ENCODE data around the gene SHC1. TPM values are rescaled to one million over a fixed set of nuclear protein-coding genes. Genes with fewer than 3 reads are reported as not detected.

Gene SHC1
- total and polyA plus RNA-seq, 2 experiments from 2014 or later = 117 to 211 TPM

DNA sequence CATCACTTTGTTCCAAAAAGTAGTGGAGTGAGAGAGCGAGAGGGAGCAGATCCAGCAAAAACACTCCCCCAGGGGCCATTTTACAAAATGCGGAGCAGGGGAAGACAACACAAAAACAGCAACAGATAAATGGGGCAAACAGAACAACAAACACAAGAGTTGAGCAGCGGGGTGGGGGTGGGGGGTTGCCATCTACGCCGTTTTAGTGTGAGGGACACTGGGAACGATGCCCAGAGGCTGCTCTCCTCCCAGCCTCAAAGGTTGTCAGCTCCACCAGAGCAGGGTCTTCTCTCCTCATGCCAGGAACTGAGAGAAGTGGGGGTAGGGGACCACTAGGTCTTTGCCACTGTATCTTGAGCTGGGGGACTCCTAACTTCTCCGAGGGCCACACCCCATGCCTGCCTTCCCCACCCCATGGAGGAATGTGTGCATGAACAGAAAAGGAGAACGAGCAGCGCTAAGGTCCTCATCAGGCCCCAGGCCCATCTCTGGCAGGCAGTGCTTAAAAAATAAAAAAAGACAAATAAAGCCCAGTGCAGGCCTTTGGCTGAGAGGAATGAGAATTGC lies 13.4 kb downstream of the SHC1 start:
- peaks cover 39% of the 10 kb centered on the region for H3K4me1 ChIP-seq (ENCODE audit: insufficient read depth)
- no peaks in the 10 kb centered on the region for H3K27me3 ChIP-seq (ENCODE audit: insufficient read depth)
- peaks cover 26% of the 10 kb centered on the region for H3F3A ChIP-seq (replicated peaks; ENCODE audit: low read depth)
- TF ChIP-seq EZH2phosphoT487 (IDR thresholded peaks at IDR 0.05; ENCODE audit: unreplicated experiment) (no peak), ZNF114 (CRISPR knock-in tag; IDR thresholded peaks at IDR 0.05) (no peak), STAT1 (IDR thresholded peaks at IDR 0.05; ENCODE audit: unreplicated experiment) (no peak), ZNF331 (CRISPR knock-in tag; IDR thresholded peaks at IDR 0.05; ENCODE audit: low read depth) (no peak), POLR2AphosphoS5 (IDR thresholded peaks at IDR 0.05; ENCODE audit: low read depth) (no peak), JUNB (IDR thresholded peaks at IDR 0.05; ENCODE audit: unreplicated experiment) (no peak), CREB1 (CRISPR knock-in tag; IDR thresholded peaks at IDR 0.05; ENCODE audit: low read depth) (no peak), NANOG (IDR thresholded peaks at IDR 0.05; ENCODE audit: borderline replicate concordance) (no peak), EZH2 (IDR thresholded peaks at IDR 0.05; ENCODE audit: low read depth, unreplicated experiment) (no peak)
- TF ChIP-seq, protein P1, sequence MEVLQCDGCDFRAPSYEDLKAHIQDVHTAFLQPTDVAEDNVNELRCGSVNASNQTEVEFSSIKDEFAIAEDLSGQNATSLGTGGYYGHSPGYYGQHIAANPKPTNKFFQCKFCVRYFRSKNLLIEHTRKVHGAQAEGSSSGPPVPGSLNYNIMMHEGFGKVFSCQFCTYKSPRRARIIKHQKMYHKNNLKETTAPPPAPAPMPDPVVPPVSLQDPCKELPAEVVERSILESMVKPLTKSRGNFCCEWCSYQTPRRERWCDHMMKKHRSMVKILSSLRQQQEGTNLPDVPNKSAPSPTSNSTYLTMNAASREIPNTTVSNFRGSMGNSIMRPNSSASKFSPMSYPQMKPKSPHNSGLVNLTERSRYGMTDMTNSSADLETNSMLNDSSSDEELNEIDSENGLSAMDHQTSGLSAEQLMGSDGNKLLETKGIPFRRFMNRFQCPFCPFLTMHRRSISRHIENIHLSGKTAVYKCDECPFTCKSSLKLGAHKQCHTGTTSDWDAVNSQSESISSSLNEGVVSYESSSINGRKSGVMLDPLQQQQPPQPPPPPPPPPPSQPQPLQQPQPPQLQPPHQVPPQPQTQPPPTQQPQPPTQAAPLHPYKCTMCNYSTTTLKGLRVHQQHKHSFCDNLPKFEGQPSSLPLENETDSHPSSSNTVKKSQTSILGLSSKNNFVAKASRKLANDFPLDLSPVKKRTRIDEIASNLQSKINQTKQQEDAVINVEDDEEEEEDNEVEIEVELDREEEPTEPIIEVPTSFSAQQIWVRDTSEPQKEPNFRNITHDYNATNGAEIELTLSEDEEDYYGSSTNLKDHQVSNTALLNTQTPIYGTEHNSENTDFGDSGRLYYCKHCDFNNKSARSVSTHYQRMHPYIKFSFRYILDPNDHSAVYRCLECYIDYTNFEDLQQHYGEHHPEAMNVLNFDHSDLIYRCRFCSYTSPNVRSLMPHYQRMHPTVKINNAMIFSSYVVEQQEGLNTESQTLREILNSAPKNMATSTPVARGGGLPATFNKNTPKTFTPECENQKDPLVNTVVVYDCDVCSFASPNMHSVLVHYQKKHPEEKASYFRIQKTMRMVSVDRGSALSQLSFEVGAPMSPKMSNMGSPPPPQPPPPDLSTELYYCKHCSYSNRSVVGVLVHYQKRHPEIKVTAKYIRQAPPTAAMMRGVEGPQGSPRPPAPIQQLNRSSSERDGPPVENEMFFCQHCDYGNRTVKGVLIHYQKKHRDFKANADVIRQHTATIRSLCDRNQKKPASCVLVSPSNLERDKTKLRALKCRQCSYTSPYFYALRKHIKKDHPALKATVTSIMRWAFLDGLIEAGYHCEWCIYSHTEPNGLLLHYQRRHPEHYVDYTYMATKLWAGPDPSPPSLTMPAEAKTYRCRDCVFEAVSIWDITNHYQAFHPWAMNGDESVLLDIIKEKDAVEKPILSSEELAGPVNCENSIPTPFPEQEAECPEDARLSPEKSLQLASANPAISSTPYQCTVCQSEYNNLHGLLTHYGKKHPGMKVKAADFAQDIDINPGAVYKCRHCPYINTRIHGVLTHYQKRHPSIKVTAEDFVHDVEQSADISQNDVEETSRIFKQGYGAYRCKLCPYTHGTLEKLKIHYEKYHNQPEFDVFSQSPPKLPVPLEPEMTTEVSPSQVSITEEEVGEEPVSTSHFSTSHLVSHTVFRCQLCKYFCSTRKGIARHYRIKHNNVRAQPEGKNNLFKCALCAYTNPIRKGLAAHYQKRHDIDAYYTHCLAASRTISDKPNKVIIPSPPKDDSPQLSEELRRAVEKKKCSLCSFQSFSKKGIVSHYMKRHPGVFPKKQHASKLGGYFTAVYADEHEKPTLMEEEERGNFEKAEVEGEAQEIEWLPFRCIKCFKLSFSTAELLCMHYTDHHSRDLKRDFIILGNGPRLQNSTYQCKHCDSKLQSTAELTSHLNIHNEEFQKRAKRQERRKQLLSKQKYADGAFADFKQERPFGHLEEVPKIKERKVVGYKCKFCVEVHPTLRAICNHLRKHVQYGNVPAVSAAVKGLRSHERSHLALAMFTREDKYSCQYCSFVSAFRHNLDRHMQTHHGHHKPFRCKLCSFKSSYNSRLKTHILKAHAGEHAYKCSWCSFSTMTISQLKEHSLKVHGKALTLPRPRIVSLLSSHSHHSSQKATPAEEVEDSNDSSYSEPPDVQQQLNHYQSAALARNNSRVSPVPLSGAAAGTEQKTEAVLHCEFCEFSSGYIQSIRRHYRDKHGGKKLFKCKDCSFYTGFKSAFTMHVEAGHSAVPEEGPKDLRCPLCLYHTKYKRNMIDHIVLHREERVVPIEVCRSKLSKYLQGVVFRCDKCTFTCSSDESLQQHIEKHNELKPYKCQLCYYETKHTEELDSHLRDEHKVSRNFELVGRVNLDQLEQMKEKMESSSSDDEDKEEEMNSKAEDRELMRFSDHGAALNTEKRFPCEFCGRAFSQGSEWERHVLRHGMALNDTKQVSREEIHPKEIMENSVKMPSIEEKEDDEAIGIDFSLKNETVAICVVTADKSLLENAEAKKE (CRISPR knock-in tag; IDR thresholded peaks at IDR 0.05) = no peak
- TF ChIP-seq, protein P2, sequence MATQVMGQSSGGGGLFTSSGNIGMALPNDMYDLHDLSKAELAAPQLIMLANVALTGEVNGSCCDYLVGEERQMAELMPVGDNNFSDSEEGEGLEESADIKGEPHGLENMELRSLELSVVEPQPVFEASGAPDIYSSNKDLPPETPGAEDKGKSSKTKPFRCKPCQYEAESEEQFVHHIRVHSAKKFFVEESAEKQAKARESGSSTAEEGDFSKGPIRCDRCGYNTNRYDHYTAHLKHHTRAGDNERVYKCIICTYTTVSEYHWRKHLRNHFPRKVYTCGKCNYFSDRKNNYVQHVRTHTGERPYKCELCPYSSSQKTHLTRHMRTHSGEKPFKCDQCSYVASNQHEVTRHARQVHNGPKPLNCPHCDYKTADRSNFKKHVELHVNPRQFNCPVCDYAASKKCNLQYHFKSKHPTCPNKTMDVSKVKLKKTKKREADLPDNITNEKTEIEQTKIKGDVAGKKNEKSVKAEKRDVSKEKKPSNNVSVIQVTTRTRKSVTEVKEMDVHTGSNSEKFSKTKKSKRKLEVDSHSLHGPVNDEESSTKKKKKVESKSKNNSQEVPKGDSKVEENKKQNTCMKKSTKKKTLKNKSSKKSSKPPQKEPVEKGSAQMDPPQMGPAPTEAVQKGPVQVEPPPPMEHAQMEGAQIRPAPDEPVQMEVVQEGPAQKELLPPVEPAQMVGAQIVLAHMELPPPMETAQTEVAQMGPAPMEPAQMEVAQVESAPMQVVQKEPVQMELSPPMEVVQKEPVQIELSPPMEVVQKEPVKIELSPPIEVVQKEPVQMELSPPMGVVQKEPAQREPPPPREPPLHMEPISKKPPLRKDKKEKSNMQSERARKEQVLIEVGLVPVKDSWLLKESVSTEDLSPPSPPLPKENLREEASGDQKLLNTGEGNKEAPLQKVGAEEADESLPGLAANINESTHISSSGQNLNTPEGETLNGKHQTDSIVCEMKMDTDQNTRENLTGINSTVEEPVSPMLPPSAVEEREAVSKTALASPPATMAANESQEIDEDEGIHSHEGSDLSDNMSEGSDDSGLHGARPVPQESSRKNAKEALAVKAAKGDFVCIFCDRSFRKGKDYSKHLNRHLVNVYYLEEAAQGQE (IDR thresholded peaks at IDR 0.05; ENCODE audit: unreplicated experiment) = no peak
- TF ChIP-seq, protein P3, sequence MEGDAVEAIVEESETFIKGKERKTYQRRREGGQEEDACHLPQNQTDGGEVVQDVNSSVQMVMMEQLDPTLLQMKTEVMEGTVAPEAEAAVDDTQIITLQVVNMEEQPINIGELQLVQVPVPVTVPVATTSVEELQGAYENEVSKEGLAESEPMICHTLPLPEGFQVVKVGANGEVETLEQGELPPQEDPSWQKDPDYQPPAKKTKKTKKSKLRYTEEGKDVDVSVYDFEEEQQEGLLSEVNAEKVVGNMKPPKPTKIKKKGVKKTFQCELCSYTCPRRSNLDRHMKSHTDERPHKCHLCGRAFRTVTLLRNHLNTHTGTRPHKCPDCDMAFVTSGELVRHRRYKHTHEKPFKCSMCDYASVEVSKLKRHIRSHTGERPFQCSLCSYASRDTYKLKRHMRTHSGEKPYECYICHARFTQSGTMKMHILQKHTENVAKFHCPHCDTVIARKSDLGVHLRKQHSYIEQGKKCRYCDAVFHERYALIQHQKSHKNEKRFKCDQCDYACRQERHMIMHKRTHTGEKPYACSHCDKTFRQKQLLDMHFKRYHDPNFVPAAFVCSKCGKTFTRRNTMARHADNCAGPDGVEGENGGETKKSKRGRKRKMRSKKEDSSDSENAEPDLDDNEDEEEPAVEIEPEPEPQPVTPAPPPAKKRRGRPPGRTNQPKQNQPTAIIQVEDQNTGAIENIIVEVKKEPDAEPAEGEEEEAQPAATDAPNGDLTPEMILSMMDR (conservative IDR thresholded peaks at IDR 0.05; ENCODE audit: low read depth in 2 of 2) = no peak
- TF ChIP-seq, protein P4, sequence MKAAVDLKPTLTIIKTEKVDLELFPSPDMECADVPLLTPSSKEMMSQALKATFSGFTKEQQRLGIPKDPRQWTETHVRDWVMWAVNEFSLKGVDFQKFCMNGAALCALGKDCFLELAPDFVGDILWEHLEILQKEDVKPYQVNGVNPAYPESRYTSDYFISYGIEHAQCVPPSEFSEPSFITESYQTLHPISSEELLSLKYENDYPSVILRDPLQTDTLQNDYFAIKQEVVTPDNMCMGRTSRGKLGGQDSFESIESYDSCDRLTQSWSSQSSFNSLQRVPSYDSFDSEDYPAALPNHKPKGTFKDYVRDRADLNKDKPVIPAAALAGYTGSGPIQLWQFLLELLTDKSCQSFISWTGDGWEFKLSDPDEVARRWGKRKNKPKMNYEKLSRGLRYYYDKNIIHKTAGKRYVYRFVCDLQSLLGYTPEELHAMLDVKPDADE (IDR thresholded peaks at IDR 0.05) = no peak
- Mint-ChIP-seq H3K4me3 (peak overlapping the region; percentile 90), H3K4me1 (peaks cover 65% of the 10 kb centered on the region), H3K9me3 (no peaks in the 10 kb centered on the region), H3K36me3 (ENCODE audit: low read depth) (peaks cover 25% of the 10 kb centered on the region), H3K27ac (no peak overlapping the region), H3K27me3 (ENCODE audit: insufficient read depth, low read depth, poor library complexity) (peaks cover 40% of the 10 kb centered on the region)
- H3K4me3 ChIP-seq = peak overlapping the region; percentile 50
- no peak overlapping the region; the same call in 1 of the 2 replicates for H3K27ac ChIP-seq (ENCODE audit: low read depth)
- no peak overlapping the region for H2AFZ ChIP-seq
- H3K9me2 ChIP-seq (ENCODE audit: insufficient read depth) = no peaks in the 10 kb centered on the region
- H3K79me2 ChIP-seq (replicated peaks; ENCODE audit: insufficient read depth) = peaks cover 13% of the 10 kb centered on the region
- ATAC-seq (no peak), DNase-seq (ENCODE audit: low spot score) (no peak)
- peaks cover 19% of the 10 kb centered on the region for H4K20me1 ChIP-seq (replicated peaks; ENCODE audit: insufficient read depth)
- no peaks in the 10 kb centered on the region for H3K36me3 ChIP-seq (ENCODE audit: insufficient read depth)
- H3K4me2 ChIP-seq = peak overlapping the region; percentile 82
